NCI-H146 (cell line): ENCODE measurements around the gene ACOXL.
A peak's percentile ranks its signal among the peaks of the same experiment; 100 is the strongest.

ENCODE experiments used
- DNase-seq: peaks from one replicate; lab custom pipeline; 2025; lab: John Stamatoyannopoulos, UW

ACOXL gene

DNA sequence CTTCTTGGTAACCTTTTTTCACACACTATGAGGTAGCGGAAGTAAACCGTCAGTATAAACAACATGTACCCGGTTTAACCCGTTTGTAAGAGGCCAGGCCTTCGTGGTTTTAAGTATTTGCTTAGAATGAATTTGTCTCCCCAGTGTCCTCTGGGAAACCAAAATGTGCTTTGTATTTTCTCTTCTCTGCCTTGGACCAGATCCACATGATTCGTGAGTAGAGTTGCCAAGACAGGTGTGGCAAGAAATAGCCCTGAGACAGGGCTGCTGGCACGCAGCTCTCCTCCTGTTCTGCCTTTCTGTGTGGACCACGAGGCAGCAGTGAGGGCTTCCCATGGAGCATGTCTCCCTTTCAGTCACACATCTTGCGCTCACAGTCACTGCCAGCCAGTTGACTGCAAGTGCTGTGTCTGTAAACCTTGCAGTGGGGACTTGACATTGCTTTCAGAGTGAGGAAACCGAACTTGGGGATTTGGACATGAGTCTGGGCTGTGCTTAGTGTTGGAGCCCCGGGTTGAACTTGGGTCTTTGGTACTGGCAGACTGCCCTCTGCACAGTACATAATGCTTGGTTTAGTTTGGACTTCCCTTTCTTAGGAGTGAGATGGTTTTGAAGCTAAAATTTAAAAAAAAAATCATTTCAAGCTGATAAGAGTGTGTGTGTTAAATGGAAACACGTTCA, 407.4 kb downstream of the ACOXL start:
- no peak for DNase-seq

DNA sequence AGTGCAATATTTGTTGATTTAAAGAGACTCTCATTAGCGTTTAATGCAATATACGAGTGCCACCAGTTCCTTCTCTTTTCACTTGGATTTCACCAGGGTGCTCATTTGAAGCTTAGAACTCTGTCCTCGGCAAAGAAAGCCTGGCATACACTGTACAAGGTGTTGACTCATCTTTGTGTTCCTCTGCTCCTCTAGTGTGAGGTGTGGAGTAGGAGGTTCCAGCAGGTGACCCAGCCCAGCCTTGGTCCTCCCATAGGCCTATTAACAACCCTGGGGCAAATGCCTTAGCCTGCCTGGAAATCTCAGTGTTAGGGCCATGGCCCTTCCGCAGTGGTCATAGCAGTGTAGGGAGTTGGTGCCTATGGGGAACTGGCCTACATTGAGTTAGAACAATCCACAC, 408.4 kb downstream of the ACOXL start:
- DNase-seq = no peak

GRCh38 chr2:111142101-111142500, 409.7 kb downstream of the ACOXL start:
- no peak for DNase-seq

GRCh38 chr2:111143107-111143842, 410.9 kb downstream of the ACOXL start:
- DNase-seq = no peak

GRCh38 chr2:111143843-111144198, 411.4 kb downstream of the ACOXL start:
- no peak for DNase-seq

DNA sequence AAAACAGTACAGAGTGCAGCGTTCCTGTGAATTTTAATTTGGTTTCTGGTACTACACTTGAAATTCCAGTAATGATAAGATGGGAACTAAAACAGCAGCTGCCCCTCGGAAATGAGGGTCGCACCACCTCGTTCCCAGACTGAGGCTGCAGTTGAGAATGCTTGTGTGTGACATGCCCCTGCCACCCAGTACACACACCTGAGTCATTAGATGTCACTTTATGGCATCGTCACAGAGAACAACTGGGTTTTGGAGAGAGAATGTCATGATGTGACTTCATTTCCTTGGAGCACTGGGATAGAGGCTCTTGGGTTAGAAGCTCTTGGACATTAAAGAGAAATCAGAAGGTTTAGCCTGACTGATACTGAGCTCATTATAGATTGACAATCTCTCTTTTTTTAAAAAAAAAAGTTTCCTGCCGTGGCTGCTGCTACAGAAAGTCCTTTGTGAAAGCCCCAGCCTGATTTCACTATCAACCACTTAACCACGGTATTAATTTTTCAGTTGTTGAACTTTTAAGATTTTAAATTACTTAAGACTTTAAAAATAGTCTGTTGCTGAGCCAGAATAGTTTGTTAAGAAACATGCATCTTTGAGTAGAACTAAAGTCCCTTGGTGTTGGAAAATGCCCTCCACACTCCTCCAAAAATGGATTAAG, 412.9 kb downstream of the ACOXL start:
- no peak for DNase-seq

DNA sequence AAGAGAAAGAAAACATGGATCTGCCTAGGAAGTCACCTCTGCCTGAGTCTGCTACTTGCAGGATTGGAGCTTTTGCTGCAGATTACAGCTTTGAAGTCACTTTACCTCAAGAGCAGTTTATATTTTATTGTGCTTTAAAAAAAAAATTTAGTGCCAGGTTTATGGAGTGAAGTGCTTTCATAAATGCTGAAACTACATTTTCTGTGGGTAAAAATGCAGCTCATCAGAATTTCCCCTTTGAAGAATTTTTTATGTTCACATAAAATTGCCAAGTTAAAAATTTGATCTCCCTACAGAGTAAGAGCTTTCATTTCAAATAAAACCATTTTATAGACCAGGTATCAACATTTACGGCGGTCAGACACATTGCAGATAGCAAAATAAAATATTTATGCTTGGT, 413.6 kb downstream of the ACOXL start:
- DNase-seq = no peak

DNA sequence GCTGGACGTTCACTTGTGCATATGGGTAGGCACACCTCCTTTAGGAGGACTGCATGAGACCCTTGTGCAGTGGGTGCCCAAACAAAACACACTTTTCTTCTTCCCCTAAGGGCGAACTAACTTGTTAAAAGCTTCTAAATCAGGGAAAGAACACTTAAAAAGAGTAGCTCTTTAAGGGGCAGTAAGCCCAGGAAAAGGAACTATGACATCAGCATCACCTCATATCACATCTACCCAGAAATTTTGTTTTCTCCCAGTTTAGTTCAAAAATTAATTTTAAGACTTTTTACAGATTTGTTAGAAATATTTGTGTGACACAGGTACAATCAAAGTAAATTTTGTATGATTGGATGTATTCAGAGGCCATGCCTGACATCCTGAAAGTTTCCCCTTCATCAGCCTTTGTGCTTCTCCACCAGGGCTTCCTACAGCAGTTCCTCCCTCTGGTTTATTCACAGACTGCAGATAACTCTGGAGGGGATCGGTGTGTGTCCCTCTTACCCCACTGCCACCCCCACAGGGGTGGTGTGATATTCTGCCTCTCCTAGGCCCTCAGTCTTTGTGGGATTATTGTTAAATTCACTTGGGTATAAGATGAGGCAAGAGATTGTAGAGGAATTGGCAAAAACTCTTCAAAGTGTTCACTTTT, 416.0 kb downstream of the ACOXL start:
- no peak for DNase-seq

GRCh38 chr2:111148925-111149324, 416.6 kb downstream of the ACOXL start:
- no peak for DNase-seq

GRCh38 chr2:111149882-111150455, 417.6 kb downstream of the ACOXL start:
- no peak for DNase-seq

DNA sequence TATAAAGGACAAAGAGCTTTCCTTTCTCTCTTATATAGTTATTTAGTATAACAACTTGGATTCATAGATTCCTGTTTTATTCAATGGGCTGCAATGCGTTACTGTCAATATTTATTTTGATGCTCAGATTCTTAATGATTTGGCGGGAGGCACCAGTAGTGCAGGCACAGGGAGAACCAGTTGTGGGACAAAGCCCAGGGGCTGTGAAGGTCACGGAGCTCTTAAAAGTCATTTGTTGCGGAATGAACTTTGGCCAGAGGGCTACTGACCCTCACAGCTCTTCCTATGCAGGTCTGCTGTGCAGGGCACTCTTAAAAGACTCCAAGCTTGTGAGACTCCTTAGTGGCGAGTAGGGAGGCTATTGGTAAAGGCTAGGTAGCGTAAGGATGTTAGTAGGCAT, 422.4 kb downstream of the ACOXL start:
- no peak for DNase-seq

DNA sequence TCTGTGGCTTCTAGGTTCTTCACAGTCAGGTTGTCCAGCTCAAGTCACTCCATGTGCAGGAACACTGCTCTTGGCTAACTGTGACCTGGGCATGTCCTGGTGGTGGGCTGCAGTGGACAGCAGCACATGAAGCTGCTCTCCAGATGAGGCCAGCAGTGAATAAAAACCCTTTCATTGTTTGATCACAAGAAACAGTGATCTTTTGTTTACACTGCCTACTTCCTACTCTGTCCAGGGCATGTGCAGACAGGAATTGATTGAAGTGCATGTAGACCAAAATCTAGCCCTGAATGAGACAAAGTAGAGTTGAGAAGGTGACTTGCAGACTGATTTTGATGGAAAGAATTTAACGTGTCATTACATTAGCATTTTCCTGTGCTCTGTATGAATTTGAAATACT, 423.2 kb downstream of the ACOXL start:
- peak; percentile 66 for DNase-seq

GRCh38 chr2:111156529-111156928, 424.2 kb downstream of the ACOXL start:
- no peak for DNase-seq

- DNase-seq = peak; percentile 68
Measured at GRCh38 chr2:111157071-111157661, 424.8 kb downstream of the ACOXL start.

DNA sequence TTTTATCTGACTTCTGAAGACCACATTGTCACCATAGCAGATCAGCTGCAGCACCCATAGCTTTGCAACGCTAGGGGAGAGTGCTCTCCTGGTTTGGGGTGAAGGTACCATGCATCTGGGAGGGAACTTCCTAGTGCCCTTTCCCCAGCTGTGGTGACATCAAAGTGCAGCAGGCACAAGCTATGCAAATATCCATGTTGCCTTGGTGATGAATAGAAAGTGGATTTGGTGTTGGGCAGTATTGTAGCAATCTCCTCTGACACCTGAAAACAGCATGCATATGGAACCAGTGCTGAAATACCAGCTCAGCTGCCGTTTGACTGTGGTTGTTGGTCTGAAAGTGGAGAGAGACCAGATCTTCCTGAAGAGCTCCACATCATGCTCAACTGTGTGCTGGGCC, 425.4 kb downstream of the ACOXL start:
- peak; percentile 61 for DNase-seq

DNA sequence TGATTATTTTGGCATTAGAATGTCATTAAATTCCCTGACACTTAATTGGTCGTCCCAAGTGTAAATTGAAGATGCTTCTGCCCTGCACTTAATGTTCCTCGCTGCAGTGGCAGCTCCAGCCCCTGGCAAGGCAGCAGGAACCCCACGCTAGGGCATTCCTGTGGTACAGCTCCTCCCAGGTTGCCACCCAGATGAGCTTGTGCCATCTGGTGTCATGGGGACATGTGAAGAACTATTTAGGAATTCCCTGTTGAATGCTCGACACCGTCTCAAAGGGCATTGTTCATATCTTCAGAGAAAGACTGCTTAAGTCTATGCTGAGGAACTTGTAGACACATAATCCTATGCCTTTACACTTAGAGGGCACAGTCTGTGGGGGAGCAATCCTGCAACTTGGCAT, 427.3 kb downstream of the ACOXL start:
- DNase-seq = no peak

DNA sequence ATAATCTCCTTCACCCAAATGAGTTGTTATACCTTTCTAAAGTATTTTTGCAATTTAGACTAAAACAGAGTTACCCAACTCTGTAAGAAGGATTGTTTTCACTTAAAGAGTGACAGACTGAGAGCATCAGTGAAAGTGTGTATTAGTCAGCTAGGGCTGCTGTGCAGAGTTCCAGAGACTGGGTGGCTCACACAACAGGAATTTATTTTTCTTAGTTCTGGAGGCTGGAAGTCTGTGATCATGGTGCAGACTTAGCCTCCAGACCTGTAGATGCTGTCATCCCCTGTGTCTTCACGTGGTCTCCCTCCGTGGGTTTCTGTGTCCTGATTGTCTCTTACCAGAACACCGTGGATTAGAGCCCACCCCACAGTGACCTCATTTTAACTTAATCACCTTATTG, 428.4 kb downstream of the ACOXL start:
- DNase-seq = no peak

DNA sequence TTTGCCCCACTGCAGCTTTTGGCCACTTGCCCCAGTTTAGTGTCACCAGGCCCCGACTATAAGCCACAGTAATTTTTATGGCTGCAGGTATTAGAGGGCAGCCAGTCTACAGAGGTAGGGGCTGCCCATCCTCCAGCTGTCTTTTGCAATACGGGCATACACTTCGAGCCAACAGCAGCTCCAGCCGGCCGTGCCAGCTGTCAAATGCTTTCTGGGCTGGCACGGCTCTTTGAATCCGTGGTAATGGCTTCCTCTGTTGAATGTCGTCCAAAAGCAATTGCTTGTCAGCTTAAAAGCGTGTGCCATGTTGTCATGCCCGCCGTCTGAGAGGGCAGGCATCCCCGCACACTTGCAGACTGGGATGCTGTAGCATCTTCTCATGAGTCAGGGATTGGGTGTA, 429.6 kb downstream of the ACOXL start:
- DNase-seq = no peak

GRCh38 chr2:111162718-111163331, 430.5 kb downstream of the ACOXL start:
- peak; percentile 73 for DNase-seq

DNA sequence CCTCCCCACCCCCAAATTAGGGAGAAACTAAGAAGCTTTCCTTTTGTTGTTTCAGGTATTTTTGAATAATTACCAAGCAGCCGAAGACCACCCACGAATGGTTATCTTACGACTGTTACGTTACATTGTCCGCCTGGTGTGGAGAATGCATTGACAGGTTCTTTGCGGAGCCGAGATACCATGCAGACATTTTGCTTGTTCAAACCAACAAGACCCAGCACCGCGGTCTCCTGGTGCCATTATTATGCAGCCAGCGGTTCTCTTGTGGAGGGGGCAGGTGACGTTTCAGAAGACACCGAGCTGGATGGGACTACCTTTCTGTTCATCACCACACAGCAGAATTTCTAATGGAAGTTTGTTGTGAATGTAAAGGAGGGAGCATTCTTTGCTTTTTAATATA, 431.7 kb downstream of the ACOXL start:
- DNase-seq = no peak

DNA sequence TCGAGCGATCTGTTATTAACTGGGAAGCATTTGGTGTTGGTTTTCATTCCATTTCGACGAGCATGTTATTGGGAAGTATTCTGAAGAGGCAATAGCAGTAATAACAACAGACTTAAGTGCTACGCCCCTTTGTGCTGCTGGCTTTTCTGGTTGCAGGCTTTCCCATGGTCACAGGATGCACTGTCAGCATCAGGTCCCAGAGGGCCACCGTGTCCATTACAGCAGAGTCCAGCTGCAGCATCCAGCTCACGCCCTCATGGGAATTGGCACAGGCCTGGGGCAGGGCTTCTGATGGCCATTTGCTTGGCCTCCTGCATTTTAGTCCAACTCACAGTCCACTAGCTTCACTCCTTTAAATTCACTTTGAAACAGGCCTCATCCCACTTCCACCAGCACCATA, 432.7 kb downstream of the ACOXL start:
- no peak for DNase-seq

GRCh38 chr2:111166115-111166514, 433.7 kb downstream of the ACOXL start:
- no peak for DNase-seq
